Fibroblast of pulmonary artery (primary cell): ENCODE measurements around the gene HS3ST1.

ENCODE experiments used
- DNase-seq: peaks from one replicate; pipeline ENCODE4 v3.0.0-alpha.2; 2010; ENCODE audit warnings: low read depth
- H3K4me3 ChIP-seq: replicated peaks from 2 replicates; pipeline ENCODE4 v1.5.1; 2011; ENCODE audit warnings: low read depth, mild to moderate bottlenecking, control low read depth, low read length, moderate library complexity
- CTCF ChIP-seq: IDR thresholded peaks from 2 replicates; pipeline ENCODE4 v1.5.1; 2011; ENCODE audit warnings: mild to moderate bottlenecking, control low read depth, low read length, inconsistent platforms; ENCODE audit errors: missing control alignments

Gene HS3ST1

GRCh38 chr4:11412211-11412610 lies 16.5 kb downstream of the HS3ST1 start:
- no peak for TF ChIP-seq CTCF
- no peak for DNase-seq
- no peak overlapping the region for H3K4me3 ChIP-seq

GRCh38 chr4:11409632-11410031 lies 19.1 kb downstream of the HS3ST1 start:
- H3K4me3 ChIP-seq, result no peak overlapping the region
- no peak for TF ChIP-seq CTCF
- no peak for DNase-seq

DNA sequence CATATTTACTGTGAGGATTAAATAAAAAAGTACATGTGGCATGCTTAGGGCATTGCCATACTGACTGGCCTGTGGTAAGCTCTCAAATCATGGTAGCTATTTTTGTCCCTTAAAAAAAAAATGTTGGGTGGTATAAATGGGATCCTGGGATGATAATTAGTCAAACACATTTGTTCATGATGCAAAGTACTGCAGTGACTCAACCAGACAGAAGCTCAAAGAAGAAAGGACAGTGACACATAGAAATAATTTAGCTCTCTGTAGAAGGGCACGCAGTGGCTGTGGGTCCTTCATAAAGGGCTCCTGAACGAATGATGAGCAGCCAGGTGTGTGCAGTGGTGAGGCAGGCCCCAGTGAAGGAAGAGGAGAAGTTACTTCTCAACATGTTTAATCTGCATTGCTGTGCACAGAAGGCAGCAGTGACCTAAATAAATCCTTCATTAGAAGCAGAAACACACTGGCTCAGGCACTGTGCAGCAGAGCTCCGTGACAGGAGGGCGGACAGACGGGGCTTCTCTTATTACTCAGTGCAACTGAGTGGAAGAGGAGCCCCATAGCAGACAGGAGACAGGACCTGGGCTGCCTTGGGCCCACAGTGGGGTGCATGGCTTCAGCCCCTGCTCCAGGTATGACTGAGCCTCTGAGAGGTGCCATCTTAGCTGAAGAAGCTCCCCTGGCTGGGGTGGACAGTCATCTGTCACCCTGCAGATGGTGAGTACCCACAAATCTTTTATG lies 20.3 kb downstream of the HS3ST1 start:
- H3K4me3 ChIP-seq, result no peak overlapping the region
- DNase-seq, result no peak
- no peak for TF ChIP-seq CTCF

DNA sequence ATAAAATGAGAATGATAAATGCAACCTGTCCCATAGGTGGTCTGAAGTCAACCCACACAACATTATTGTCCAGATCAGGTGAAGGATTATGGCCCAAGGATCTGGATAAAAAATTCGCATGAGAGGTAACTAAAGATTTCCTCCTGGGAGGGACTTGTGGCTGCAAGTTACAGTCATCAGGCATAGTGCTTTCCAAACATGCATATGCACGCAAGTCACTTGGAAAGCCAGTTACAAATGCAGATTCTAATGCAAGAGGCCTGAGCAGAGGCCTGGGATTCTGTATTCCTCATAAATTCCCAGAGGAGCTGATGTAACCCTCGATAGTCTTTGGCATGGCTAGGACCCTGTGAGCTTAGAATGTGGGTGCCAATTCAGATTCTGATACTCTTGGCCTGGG lies 21.1 kb downstream of the HS3ST1 start:
- TF ChIP-seq CTCF, result no peak
- no peak for DNase-seq
- no peak overlapping the region for H3K4me3 ChIP-seq

DNA sequence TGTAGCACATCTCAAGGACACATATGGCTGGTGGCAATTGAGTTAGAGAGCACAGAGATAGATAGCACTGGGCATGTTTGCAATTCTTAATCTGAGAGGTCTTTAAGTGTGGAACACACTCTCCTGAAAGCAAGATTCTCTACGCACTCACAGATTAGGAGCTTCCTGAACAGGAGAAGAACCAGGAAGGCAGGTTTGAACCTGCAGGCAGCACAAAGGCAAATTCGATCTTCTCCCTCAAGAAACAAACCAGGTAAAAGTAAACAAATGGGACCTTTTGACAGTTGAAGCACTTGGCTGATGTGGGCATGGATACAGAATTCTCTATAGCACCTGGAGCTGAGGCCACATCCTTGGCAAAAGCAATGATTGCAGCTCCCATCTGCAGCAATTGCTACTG lies 24.3 kb downstream of the HS3ST1 start:
- no peak overlapping the region for H3K4me3 ChIP-seq
- no peak for DNase-seq
- no peak for TF ChIP-seq CTCF

- no peak for DNase-seq
- no peak for TF ChIP-seq CTCF
Observed at GRCh38 chr4:11402192-11402591, 26.5 kb downstream of the HS3ST1 start.

DNA sequence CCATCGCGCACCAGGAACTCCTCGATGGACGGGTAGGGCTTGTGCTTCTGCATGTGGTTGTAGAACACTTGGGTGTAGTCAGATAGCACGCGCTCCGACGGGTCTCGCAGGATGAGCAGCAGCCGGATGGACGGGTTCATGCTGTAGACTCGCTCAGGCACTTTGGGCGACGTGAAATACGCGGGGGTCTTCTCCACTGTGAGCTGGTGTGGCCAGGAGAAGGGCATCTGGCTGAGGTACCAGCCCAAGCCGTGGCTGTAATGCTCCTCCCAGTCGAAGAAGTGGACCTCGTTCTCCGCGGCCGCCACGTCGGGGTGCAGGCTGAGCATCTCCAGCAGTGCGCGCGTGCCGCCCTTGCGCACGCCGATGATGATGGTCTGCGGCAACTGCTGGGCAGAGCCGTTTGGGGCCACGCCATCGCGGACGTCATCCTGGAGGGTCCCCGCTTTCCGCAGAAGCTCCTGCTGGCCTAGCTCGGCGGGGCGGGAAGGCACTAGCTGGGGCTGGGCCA lies 29.2 kb downstream of the HS3ST1 start:
- no peak for TF ChIP-seq CTCF
- H3K4me3 ChIP-seq, result no peak overlapping the region
- no peak for DNase-seq

More at GRCh38 chr4:11402192-11402591, 26.5 kb downstream of the HS3ST1 start:
- no peak overlapping the region for H3K4me3 ChIP-seq
